ENCODE results near the gene CYP11A1.

DNA sequence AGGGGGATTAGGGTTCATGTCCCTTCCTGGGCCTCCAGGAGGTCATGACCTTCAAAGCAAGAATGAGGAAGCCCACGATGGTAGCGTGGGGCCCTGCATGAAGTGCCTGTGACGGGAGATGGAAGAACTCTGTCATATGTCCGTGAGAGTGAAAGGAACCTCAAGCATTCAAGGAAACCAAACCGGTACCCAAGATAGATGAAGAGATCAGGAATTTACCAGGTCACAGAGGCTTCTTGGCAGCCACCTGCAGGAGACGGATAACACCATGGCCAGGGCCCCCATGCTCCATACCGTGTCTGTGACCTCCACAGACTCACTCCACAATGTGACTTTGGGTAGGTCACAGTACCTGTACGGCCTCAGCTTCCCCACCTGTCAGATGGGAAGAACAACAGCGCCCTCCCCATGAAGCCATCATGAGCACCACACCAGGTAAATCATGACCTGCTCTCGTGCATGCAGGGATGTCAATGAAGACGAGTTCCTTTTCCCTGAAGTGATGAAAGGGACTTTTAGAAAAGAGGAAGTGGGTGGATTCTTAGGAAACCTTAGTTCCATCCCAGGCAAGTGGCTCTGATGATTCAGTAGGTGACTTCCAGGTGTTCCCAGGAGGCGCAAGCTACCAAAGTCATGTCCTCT, 23.3 kb upstream of the CYP11A1 start:
- no peak for TF ChIP-seq POLR2AphosphoS5 (IDR thresholded peaks at IDR 0.05)
- TF ChIP-seq, protein P1, sequence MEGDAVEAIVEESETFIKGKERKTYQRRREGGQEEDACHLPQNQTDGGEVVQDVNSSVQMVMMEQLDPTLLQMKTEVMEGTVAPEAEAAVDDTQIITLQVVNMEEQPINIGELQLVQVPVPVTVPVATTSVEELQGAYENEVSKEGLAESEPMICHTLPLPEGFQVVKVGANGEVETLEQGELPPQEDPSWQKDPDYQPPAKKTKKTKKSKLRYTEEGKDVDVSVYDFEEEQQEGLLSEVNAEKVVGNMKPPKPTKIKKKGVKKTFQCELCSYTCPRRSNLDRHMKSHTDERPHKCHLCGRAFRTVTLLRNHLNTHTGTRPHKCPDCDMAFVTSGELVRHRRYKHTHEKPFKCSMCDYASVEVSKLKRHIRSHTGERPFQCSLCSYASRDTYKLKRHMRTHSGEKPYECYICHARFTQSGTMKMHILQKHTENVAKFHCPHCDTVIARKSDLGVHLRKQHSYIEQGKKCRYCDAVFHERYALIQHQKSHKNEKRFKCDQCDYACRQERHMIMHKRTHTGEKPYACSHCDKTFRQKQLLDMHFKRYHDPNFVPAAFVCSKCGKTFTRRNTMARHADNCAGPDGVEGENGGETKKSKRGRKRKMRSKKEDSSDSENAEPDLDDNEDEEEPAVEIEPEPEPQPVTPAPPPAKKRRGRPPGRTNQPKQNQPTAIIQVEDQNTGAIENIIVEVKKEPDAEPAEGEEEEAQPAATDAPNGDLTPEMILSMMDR (IDR thresholded peaks at IDR 0.05): no peak

Data from breast epithelium (tissue), 3 donors.